HepG2 (cell line): ENCODE results near the gene BCAS4. TPM values are rescaled to one million over a fixed set of nuclear protein-coding genes. Genes with fewer than 3 reads are reported as not detected.

ENCODE experiments used
- ATAC-seq: fragments of 200-7000 bp; cut with Tn5 transposase; 3 replicates; pipeline ENCODE4 v1.9.1; 2020; ENCODE audit warnings: mild to moderate bottlenecking, moderate library complexity
- BruUV-seq: library from RNA; stranded (reverse); fragments of 400-500 nt; replicated peaks from 2 replicates; lab custom pipeline; 2021; lab: Mats Ljungman, UMichigan
- CTCF ChIA-PET: fragments of 300-600 bp; formaldehyde crosslinking; extraction: SDS; loops from one replicate; lab custom pipeline; 2021; ENCODE audit warnings: low total read pairs, inconsistent platforms, low intra/inter-chr PET ratio; lab: Yijun Ruan, JAX
- POLR2A ChIA-PET: fragments of 350-600 bp; sonication (Branson Sonifier 250); formaldehyde crosslinking; loops from one replicate; lab custom pipeline; 2020; ENCODE audit warnings: antibody characterized with exemption, inconsistent platforms; lab: Yijun Ruan, JAX
- DNase-seq: peaks from one replicate; pipeline ENCODE4 v3.0.0-alpha.2; 2015; ENCODE audit warnings: low spot score
- FAIRE-seq: peaks from 3 replicates; lab custom pipeline; 2011; peaks lifted over from hg19 to GRCh38; lab: Jason Lieb, UNC
- H2AFZ ChIP-seq: one replicate; pipeline ENCODE4 v1.6.1; 2011; ENCODE audit warnings: low read length, inconsistent platforms
- H3K27ac ChIP-seq: fragments of 300-600 bp; 3 replicates; pipeline ENCODE4 v1.8.0; 2011; ENCODE audit warnings: mixed run types, mild to moderate bottlenecking, mixed read lengths, low read length, inconsistent platforms; ENCODE audit not compliant: insufficient read depth; ENCODE audit errors: extremely low read length
- H3K27me3 ChIP-seq, 2 experiments: fragments of 200-600 bp in 1 of 2; 2 replicates in 1 of 2; 3 replicates in 1 of 2; pipeline versions ENCODE4 v1.6.0 to v1.8.0; 2011; ENCODE audit warnings: low read length in 2 of 2, mild to moderate bottlenecking in 2 of 2, moderate library complexity in 2 of 2, inconsistent platforms in 1 of 2; ENCODE audit not compliant: insufficient read depth in 2 of 2, control insufficient read depth in 1 of 2
- H3K36me3 ChIP-seq, 2 experiments: fragments of 200-600 bp in 1 of 2; replicated peaks in 1 of 2; 2 replicates in 1 of 2; 3 replicates in 1 of 2; pipeline versions ENCODE4 v1.5.1 to v1.8.0; 2011; ENCODE audit warnings: low read length in 2 of 2, inconsistent platforms in 1 of 2; ENCODE audit not compliant: insufficient read depth in 2 of 2, control insufficient read depth in 1 of 2
- H3K4me1 ChIP-seq: 2 replicates; pipeline ENCODE4 v1.5.1; 2012; ENCODE audit warnings: low read length, inconsistent platforms; ENCODE audit not compliant: insufficient read depth
- H3K4me2 ChIP-seq: 2 replicates; pipeline ENCODE4 v1.6.0; 2011; ENCODE audit warnings: low read depth, low read length, inconsistent platforms
- H3K4me3 ChIP-seq, 3 experiments: fragments of 200-600 bp in 1 of 3; sonication (generic), shearing (Covaris generic) in 1 of 3; replicated peaks in 1 of 3; 2 replicates each; pipeline ENCODE4 v1.5.1; 2011 to 2016; ENCODE audit warnings: low read length in 3 of 3, inconsistent platforms in 2 of 3, low read depth in 2 of 3, mild to moderate bottlenecking in 2 of 3, control low read depth in 1 of 3, mixed read lengths in 1 of 3; ENCODE audit not compliant: insufficient read depth in 1 of 3
- H3K79me2 ChIP-seq: one replicate; pipeline ENCODE4 v1.6.1; 2011; ENCODE audit warnings: low read length, inconsistent platforms; ENCODE audit not compliant: insufficient read depth
- H3K9ac ChIP-seq: 2 replicates; pipeline ENCODE4 v1.6.0; 2011; ENCODE audit warnings: mild to moderate bottlenecking, low read depth, low read length, inconsistent platforms; ENCODE audit not compliant: insufficient read depth
- H3K9me3 ChIP-seq: 2 replicates; pipeline ENCODE4 v1.5.1; 2012; ENCODE audit warnings: mild to moderate bottlenecking, low read length
- H4K20me1 ChIP-seq: 2 replicates; pipeline ENCODE4 v1.6.0; 2011; ENCODE audit warnings: inconsistent platforms, mild to moderate bottlenecking, low read length, moderate library complexity; ENCODE audit not compliant: insufficient read depth
- KLF11 ChIP-seq: IDR thresholded peaks from 2 replicates; pipeline ENCODE4 v1.6.1; 2016; ENCODE audit warnings: missing compliant biosample characterization
- ZNF687 ChIP-seq: sonication (generic); formaldehyde crosslinking; IDR thresholded peaks from 2 replicates; pipeline ENCODE4 v1.5.1; 2020; ENCODE audit warnings: mild to moderate bottlenecking, missing genetic modification reagents, moderate library complexity
- WGBS: methylation state at CpG from one replicate; pipeline ENCODE4 v1.1.6; 2017; ENCODE audit warnings: low lambda C conversion rate; 5-methylcytosine and 5-hydroxymethylcytosine counted together
- in situ Hi-C: cut with HindIII; loops from 2 replicates; pipeline ENCODE4 v1.10.0; 2017; ENCODE audit warnings: low pct_unique_long_range_greater_than_20kb; ENCODE audit not compliant: extremely low pct_ligation_motif_present
- intact Hi-C: fragments of 100-400 bp; cut with micrococcal nuclease; formaldehyde crosslinking; loops from one replicate; pipeline ENCODE4 v1.10.0; 2022; ENCODE audit not compliant: unreplicated experiment
- polyA plus RNA-seq, 8 experiments: library from polyadenylated mRNA; depleted of rRNA in 3 of 8; stranded (reverse) in 7 of 8; unstranded in 1 of 8; fragments of >200 nt; fragmentation: Illumina TruSeq in 4 of 8; extraction: Trizol in 4 of 8; gene quantifications; 2 replicates each; pipeline versions ENCODE4 v1.2.1 to v1.2.3, GENCODE V29; 2011 to 2016; ENCODE audit warnings: low read depth in 4 of 8, missing spikeins in 1 of 8, mixed read lengths in 1 of 8; ENCODE audit not compliant: insufficient read depth in 1 of 8
- total RNA-seq, 5 experiments: library from RNA; depleted of rRNA; stranded (reverse); fragments of >200 nt; fragmentation: Illumina TruSeq; extraction: Trizol; gene quantifications; 2 replicates each; pipeline ENCODE4 v1.2.3, GENCODE V29; 2016; ENCODE audit warnings: low read depth in 1 of 5
- TF ChIP-seq, protein P1 (sequence below): sonication (generic); formaldehyde crosslinking; IDR thresholded peaks from 2 replicates; pipeline ENCODE4 v1.4.0; 2020; ENCODE audit warnings: missing genetic modification reagents; ENCODE audit errors: not compliant biosample characterization

The BCAS4 gene
- total and polyA plus RNA-seq, 2 of the 13 experiments (the other 11 are each of a cell fraction or from before 2014, with no cell fraction given) = 7.2 to 8.0 TPM

DNA sequence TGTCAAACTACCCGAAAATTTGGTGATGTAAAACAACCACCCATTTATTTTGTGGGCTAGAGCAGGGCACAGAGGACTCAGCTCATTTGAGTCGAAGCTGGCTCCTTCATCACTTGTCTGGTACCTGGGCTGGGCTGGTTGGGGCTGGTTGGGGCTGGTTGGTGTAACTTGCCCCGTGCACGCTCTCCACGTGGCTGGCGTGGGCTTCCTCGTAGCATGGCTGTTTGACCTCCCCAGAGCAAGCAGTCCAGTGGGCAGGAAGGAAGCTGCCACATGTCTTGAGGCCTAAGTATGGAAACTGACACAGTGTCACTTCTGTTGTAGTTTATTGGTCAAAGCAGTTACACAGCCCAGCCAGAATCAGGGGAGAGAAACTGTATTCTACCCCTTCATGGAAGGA lies 27.1 kb downstream of the BCAS4 start:
- no peak for DNase-seq
- Histone ChIP-seq H3K4me3 (no peak overlapping the region), H3K79me2 (no peaks in the 10 kb centered on the region), H2AFZ (no peak overlapping the region), H4K20me1 (no peaks in the 10 kb centered on the region), H3K9ac (no peak overlapping the region), H3K36me3 (no peaks in the 10 kb centered on the region)
- no peak for TF ChIP-seq KLF11 (CRISPR knock-in tag)
- TF ChIP-seq, protein P1, sequence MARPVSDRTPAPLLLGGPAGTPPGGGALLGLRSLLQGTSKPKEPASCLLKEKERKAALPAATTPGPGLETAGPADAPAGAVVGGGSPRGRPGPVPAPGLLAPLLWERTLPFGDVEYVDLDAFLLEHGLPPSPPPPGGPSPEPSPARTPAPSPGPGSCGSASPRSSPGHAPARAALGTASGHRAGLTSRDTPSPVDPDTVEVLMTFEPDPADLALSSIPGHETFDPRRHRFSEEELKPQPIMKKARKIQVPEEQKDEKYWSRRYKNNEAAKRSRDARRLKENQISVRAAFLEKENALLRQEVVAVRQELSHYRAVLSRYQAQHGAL = no peak
- TF ChIP-seq ZNF687 (CRISPR knock-in tag) = 0 out of 2 replicates have a peak, but pooled peaks have one; percentile 12
- TF ChIP-seq, all 625 proteins: peak for 1
- 63% methylated on average over 7 of the region's 7 CpGs for WGBS
- Histone ChIP-seq H3K27me3 (no peaks in the 10 kb centered on the region), H3K4me2 (no peak overlapping the region), H3K27ac (no peak overlapping the region), H3K4me1 (peaks cover 25% of the 10 kb centered on the region), H3K9me3 (no peaks in the 10 kb centered on the region)
- ChIA-PET POLR2A (interaction anchor here (0.6 kb wide), 1 partner anchor 36 kb away, joined by 4 read pairs; no protein-coding TSS in a partner anchor), CTCF (no interaction called here)
- FAIRE-seq (no peak), ATAC-seq (no peak)
- BruUV-seq = no TSS peak
- intact Hi-C loops = no loop called here
- in situ Hi-C loops = no loop called here
